GM13977 (cell line): ENCODE measurements around the gene PKM.
"Not testable (repeated sequence)": the region's sequence is repeated elsewhere in the genome, so short reads cannot be mapped to it uniquely, and the experiment has no call there.

ENCODE experiments used
- DNase-seq: peaks from one replicate; pipeline ENCODE4 v3.0.0; 2012; ENCODE audit warnings: low spot score
- in situ Hi-C: fragments of 300-500 bp; cut with MboI; formaldehyde crosslinking; loops from one replicate; pipeline ENCODE4 v1.12.0; 2022; ENCODE audit warnings: low sequenced_read_pairs, low pct_unique_long_range_greater_than_20kb, mixed read lengths, inconsistent platforms; ENCODE audit not compliant: unreplicated experiment
- TF ChIP-seq, protein P1 (sequence below): IDR thresholded peaks from 2 replicates; pipeline ENCODE4 v1.5.1; 2012; ENCODE audit warnings: mild to moderate bottlenecking, control low read depth; ENCODE audit not compliant: insufficient read depth; ENCODE audit errors: extremely low read depth, missing control alignments

The PKM gene

DNA sequence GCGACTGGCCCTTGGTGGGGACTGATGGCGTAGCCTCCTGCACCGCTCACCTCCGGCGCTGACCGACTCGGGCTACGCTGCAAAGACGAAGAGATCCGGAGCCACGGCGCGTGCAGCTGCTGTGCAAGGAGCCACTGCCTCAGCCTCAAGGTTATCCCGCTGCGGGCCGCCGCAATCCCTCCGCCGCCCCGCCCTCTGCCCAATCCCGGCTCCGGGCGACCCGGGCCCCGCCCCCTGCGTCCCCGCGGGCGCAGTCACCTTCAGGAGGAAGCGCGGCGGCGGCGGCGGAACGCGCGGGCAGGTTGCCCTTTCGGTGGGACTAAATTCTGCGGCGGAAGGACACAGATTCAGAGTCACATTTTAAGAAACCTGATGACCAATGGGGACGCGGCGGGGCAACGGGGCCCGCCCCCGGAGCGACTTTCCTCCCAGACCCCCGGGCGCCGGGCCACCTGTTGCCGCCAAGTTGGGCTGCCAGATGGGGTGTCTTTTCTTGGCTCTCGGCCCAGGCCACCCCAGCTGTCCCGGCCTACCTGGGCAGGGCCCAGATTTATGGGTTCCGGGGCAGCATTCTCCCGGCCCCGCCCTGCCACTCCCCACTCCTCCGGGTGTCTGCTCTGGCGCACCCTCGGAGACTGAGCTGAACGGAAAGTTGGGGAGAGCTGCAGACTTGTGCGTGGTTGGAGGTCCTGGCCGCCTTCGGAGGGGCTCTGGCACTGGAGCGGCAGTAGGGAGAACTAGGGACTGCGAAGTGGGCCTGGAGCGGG lies at the start of gene PKM:
TSS of gene PKM (minus strand) at position 125 of the 767 bp plus-strand sequence. CDS start 12,093 bp downstream, outside the sequence.
- in situ Hi-C loops = no loop called here
- TF ChIP-seq, protein P1, sequence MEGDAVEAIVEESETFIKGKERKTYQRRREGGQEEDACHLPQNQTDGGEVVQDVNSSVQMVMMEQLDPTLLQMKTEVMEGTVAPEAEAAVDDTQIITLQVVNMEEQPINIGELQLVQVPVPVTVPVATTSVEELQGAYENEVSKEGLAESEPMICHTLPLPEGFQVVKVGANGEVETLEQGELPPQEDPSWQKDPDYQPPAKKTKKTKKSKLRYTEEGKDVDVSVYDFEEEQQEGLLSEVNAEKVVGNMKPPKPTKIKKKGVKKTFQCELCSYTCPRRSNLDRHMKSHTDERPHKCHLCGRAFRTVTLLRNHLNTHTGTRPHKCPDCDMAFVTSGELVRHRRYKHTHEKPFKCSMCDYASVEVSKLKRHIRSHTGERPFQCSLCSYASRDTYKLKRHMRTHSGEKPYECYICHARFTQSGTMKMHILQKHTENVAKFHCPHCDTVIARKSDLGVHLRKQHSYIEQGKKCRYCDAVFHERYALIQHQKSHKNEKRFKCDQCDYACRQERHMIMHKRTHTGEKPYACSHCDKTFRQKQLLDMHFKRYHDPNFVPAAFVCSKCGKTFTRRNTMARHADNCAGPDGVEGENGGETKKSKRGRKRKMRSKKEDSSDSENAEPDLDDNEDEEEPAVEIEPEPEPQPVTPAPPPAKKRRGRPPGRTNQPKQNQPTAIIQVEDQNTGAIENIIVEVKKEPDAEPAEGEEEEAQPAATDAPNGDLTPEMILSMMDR = no peak
- peak; percentile 92 for DNase-seq

DNA sequence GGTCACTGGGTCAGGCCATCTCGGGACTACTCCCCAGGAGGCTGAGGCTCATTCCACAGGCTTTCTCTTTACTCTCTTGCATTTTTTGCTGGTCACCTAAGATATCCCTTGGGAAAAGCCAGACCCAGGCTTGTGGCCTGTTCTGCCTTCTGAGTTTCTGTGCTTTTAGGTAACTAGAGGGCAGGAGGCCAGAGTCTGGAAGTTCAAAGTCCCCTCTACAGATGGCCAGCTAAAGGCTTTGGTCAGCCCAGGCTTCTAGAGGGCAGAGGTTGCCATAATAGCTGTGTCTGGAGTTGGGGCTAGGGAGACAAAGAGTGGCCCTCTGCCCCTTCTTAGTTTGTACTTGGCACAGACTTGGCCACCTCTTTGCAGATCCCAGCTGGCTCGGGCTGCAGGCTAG lies 49.8 kb upstream of the PKM start:
- in situ Hi-C loops = no loop called here
- TF ChIP-seq, protein P1 = no peak

DNA sequence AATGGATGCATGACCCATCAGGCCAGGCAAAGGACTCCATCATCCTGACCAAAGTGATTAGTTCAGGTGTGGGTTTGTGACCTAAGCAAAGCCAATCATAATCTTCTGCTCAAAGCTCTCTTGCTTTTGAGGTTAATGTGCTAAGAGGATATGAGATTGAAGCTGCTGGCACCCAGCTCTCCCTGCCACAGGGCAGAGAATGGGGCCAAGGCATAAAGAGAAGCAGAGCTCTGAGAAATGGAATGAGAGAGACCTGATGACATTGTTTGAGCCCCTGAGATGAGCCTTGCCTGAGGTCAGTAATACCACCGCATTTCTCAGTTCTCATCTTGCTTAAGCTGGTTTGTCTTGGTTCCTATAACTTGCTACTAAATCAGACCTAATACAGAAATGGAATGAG lies 47.7 kb upstream of the PKM start:
- TF ChIP-seq, protein P1 = no peak
- no peak for DNase-seq
- in situ Hi-C loops = no loop called here

More for the DNA sequence above, 49.8 kb upstream of the PKM start:
- no peak for DNase-seq

DNA sequence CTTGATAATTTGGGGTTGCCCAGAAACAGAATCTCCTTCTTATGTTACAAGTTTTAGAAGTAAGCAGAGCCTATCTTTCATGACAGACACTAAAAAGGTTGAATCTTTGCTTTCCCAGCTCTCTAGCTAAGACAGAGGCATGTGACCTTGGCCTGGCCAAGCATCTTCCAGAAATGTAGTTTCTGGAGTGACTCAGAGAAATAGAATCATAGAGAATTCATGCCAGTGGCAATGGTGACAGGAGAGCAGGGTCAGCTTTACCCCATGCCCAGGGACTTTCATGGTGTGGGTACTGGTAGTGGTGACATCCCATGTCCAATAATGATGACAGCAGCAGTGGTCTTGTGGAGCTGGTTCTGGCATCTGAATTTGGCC lies 45.3 kb upstream of the PKM start:
- DNase-seq = no peak
- TF ChIP-seq, protein P1 = no peak
- in situ Hi-C loops = no loop called here

DNA sequence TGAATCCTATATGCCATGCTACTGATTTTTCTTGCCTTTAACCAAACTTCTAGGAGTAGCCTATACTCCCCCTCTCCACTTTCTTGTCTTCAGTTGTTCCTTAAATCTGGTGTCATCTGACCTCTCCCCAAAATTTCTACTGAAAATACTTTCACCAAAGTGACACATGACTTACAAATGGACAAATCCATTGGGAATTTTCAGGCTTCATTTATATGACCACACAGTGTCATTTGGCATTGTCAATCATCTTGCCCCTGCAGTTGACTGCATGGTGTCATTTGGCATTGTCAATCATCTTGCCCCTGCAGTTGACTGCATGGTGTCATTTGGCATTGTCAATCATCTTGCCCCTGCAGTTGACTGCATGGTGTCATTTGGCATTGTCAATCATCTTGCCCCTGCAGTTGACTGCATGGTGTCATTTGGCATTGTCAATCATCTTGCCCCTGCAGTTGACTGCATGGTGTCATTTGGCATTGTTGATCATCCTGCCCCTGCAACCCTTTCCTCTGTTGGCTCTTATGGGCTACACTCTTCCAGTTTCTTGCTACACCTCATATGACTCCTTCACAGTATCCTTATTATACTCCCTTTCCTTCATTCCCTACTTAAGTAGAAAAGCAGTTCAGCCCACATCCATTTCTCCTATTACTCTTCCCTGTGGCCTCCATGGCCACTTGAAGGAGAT lies 44.8 kb upstream of the PKM start:
- DNase-seq, in situ Hi-C loops: not testable (repeated sequence)

DNA sequence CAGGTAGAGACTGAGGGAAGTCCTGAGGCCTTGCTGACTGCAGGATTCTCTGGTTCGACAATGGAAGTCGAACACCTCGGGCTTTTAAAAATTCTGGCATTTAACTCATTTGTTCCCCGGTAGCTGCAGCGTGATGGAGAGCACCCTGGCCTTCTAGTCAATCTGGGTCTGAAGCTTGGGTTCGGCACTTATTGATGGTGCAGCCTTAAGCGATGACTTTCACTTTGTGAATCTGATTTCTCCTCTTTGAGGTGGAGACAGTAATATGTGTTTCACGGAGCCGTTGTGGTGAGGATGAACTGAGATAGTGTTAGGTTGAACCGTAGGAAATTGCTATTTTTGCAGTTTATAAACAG lies 42.0 kb upstream of the PKM start:
- DNase-seq = no peak
- TF ChIP-seq, protein P1 = no peak
- in situ Hi-C loops = no loop called here

DNA sequence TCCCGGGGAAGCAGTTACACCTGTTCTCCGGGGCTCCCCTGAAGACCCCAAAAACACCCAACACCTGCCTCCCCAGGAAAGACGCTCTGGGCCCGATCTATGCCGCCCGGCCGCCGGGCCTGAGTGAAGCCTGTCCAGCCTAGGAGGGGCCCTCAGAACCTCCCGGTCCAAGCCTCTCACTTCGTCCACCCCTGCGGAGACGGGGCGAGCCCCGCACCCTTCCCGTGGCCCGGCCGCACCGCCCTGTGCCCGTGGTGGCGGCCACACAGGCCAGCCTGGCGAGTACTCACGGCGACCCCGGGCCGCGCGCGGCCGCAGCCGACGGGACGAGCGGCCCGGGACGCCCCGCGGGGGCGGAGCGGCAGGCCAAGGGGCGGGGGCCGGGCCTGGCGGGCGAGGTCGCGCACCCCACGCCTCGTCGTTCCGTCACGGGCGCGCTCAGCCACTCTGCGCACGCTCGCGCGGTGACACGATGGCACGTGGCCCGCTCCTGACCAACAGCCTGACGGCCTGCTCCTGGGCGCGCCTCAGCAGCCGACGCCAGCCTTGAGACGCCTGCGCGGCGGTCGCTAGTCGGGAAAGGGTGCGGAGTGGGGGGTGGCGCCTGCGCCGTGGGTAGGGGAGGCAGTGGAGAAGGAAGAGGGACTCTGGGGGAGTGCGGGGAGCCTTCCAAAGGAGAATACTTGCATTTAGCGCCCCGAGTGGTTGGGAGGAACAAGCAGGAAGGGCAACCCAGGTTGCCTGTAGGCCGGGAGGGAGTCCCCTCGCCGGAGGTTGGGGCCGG lies 41.4 kb upstream of the PKM start, which contains the start of gene PARP6:
TSS of gene PARP6 (minus strand) at position 342 of the 784 bp plus-strand sequence. CDS start 5,077 bp downstream, outside the sequence.
- TF ChIP-seq, protein P1 = peak; percentile 76
- DNase-seq = peak; percentile 99
- in situ Hi-C loops = no loop called here
